ENCODE measurements around the gene CENPT.

The CENPT gene

GRCh38 chr16:67807148-67807682, 40.3 kb downstream of the CENPT start:
- no peak for DNase-seq (ENCODE audit: low spot score)

GRCh38 chr16:67806428-67807147, 40.9 kb downstream of the CENPT start, which contains the start of the genes RANBP10 and TSNAXIP1:
RANBP10 (minus strand) TSS chr16:67806560; CDS start chr16:67806536, 24 bp downstream.
TSNAXIP1 (plus strand) TSS chr16:67806889; CDS start chr16:67807150, 261 bp downstream.
- DNase-seq (ENCODE audit: low spot score): peak; percentile 98

- peak; percentile 25 for DNase-seq (ENCODE audit: low spot score)
Measured at GRCh38 chr16:67805718-67806427, 41.6 kb downstream of the CENPT start.

GRCh38 chr16:67804853-67805542, 42.5 kb downstream of the CENPT start:
- DNase-seq (ENCODE audit: low spot score): no peak

- DNase-seq (ENCODE audit: low spot score): no peak
Measured at GRCh38 chr16:67803894-67804293, 43.6 kb downstream of the CENPT start.

GRCh38 chr16:67801883-67802282, 45.6 kb downstream of the CENPT start:
- DNase-seq (ENCODE audit: low spot score): no peak

GRCh38 chr16:67801241-67801640, 46.3 kb downstream of the CENPT start:
- DNase-seq (ENCODE audit: low spot score): no peak

GRCh38 chr16:67800338-67800926, 47.1 kb downstream of the CENPT start:
- peak; percentile 54 for DNase-seq (ENCODE audit: low spot score)

- no peak for DNase-seq (ENCODE audit: low spot score)
Measured at GRCh38 chr16:67796099-67796718, 51.3 kb downstream of the CENPT start.

GRCh38 chr16:67790071-67790470, 57.4 kb downstream of the CENPT start:
- DNase-seq (ENCODE audit: low spot score): no peak

GRCh38 chr16:67786491-67786890, 61.0 kb downstream of the CENPT start:
- no peak for DNase-seq (ENCODE audit: low spot score)

- DNase-seq (ENCODE audit: low spot score): no peak
Measured at GRCh38 chr16:67783353-67783725, 64.2 kb downstream of the CENPT start.

GRCh38 chr16:67782567-67783352, 64.7 kb downstream of the CENPT start:
- no peak for DNase-seq (ENCODE audit: low spot score)

GRCh38 chr16:67781565-67781921, 66.0 kb downstream of the CENPT start:
- DNase-seq (ENCODE audit: low spot score): no peak

- no peak for DNase-seq (ENCODE audit: low spot score)
Measured at GRCh38 chr16:67780847-67781564, 66.5 kb downstream of the CENPT start.

- DNase-seq (ENCODE audit: low spot score): no peak
Measured at GRCh38 chr16:67779256-67780014, 68.1 kb downstream of the CENPT start.
